Esophagus muscularis mucosa (tissue), 4 donors: Measurements from ENCODE around the gene MDM2. TPM values are rescaled to one million over a fixed set of nuclear protein-coding genes. Genes with fewer than 3 reads are reported as not detected.

Experiments used
- DNase-seq: peaks from one replicate; pipeline ENCODE4 v3.0.0-alpha.2; 2017; ENCODE audit errors: extremely low spot score
- H3K27ac ChIP-seq, 4 donors: fragments of 200-600 bp; sonication (generic); replicated peaks in 1 of 4; 1 replicate in 3 of 4; 2 replicates in 1 of 4; pipeline ENCODE4 v1.5.1; 2016 to 2019; ENCODE audit warnings: mild to moderate bottlenecking in 1 of 4
- H3K27me3 ChIP-seq, 4 donors: fragments of 200-600 bp; sonication (generic); one replicate each; pipeline versions ENCODE4 v1.5.1 to v1.6.0; 2016 to 2019
- H3K36me3 ChIP-seq, 4 donors: fragments of 200-600 bp; sonication (generic); one replicate each; pipeline ENCODE4 v1.5.1; 2016 to 2019
- H3K4me1 ChIP-seq, 4 donors: fragments of 200-600 bp; sonication (generic); one replicate each; pipeline ENCODE4 v1.5.1; 2016 to 2019
- H3K4me3 ChIP-seq, 4 donors: fragments of 200-600 bp; sonication (generic); 1 replicate in 2 of 4; 2 replicates in 2 of 4; pipeline ENCODE4 v1.5.1; 2016 to 2019; ENCODE audit warnings: mild to moderate bottlenecking in 4 of 4, moderate library complexity in 1 of 4
- H3K9me3 ChIP-seq, 4 donors: fragments of 200-600 bp; sonication (generic); 1 replicate in 3 of 4; 2 replicates in 1 of 4; pipeline ENCODE4 v1.5.1; 2016 to 2019
- CTCF ChIP-seq, 3 experiments: fragments of 200-600 bp in 2 of 3; fragments of 450-650 bp in 1 of 3; sonication (generic) in 2 of 3; IDR thresholded peaks; one replicate each; pipeline ENCODE4 v1.5.1; 2017 to 2019; ENCODE audit warnings: antibody characterized with exemption in 3 of 3, mild to moderate bottlenecking in 2 of 3, moderate library complexity in 1 of 3
- EP300 ChIP-seq: sonication (generic); formaldehyde crosslinking; IDR thresholded peaks from one replicate; pipeline ENCODE4 v1.6.1; 2017; ENCODE audit warnings: antibody characterized with exemption
- POLR2A ChIP-seq: fragments of 450-650 bp; IDR thresholded peaks from one replicate; pipeline ENCODE4 v1.6.1; 2017; ENCODE audit warnings: antibody characterized with exemption, moderate library complexity, mild to moderate bottlenecking, low read depth
- POLR2AphosphoS5 ChIP-seq, 2 donors: sonication (generic); formaldehyde crosslinking; IDR thresholded peaks; one replicate each; pipeline ENCODE4 v1.6.1; 2017; ENCODE audit warnings: antibody characterized with exemption in 2 of 2
- WGBS: methylation state at CpG from one replicate; pipeline ENCODE4 v1.1.5; 2018; 5-methylcytosine and 5-hydroxymethylcytosine counted together
- intact Hi-C: fragments of 100-400 bp; cut with DNase I; formaldehyde crosslinking; loops from one replicate; pipeline ENCODE4 v1.15.1; 2023
- total RNA-seq, 4 donors: library from RNA; depleted of rRNA; stranded (reverse); fragments of >200 nt; gene quantifications; one replicate each; pipeline versions ENCODE4 v1.1.0 to v1.2.1, GENCODE V29; 2016

Gene MDM2
- total RNA-seq, 4 donors from 2014 or later: 33.3 to 47.2 (median 40.0) TPM

GRCh38 chr12:68784015-68784414, 24.0 kb upstream of the MDM2 start:
- 77% methylated on average over 8 of the region's 8 CpGs for WGBS
- no peak overlapping the region for H3K27ac ChIP-seq
- intact Hi-C loops: no loop called here

GRCh38 chr12:68785358-68785757, 22.6 kb upstream of the MDM2 start:
- DNase-seq: no peak
- intact Hi-C loops: no loop called here
- 82% methylated on average over 2 of the region's 2 CpGs for WGBS
- no peaks in the 10 kb centered on the region for H3K27me3 ChIP-seq
- H3K36me3 ChIP-seq: no peaks in the 10 kb centered on the region
- TF ChIP-seq EP300 (no peak), CTCF (IDR thresholded peaks at IDR 0.05) (no peak), POLR2AphosphoS5 (IDR thresholded peaks at IDR 0.05) (no peak), POLR2A (no peak)
- H3K9me3 ChIP-seq: no peaks in the 10 kb centered on the region
- no peak overlapping the region for H3K4me3 ChIP-seq
- peaks cover 0 to 11% (median 8%) of the 10 kb centered on the region in 4 donors for H3K4me1 ChIP-seq
- H3K27ac ChIP-seq: peak overlapping the region in 2 of 4 donors; percentile 4 to 11

More at GRCh38 chr12:68784015-68784414, 24.0 kb upstream of the MDM2 start:
- H3K36me3 ChIP-seq: no peaks in the 10 kb centered on the region
- no peak for DNase-seq
- H3K27me3 ChIP-seq: no peaks in the 10 kb centered on the region
- peaks cover 0 to 11% (median 8%) of the 10 kb centered on the region in 4 donors for H3K4me1 ChIP-seq
- no peaks in the 10 kb centered on the region for H3K9me3 ChIP-seq
- TF ChIP-seq EP300 (no peak), CTCF (IDR thresholded peaks at IDR 0.05) (no peak), POLR2AphosphoS5 (IDR thresholded peaks at IDR 0.05) (no peak), POLR2A (no peak)
- no peak overlapping the region for H3K4me3 ChIP-seq

- H3K27me3 ChIP-seq: no peaks in the 10 kb centered on the region
- H3K9me3 ChIP-seq: no peaks in the 10 kb centered on the region
- DNase-seq: no peak
- intact Hi-C loops: no loop called here
- no peak overlapping the region for H3K4me3 ChIP-seq
- H3K27ac ChIP-seq: no peak overlapping the region
- peaks cover 0 to 11% (median 8%) of the 10 kb centered on the region in 4 donors for H3K4me1 ChIP-seq
- H3K36me3 ChIP-seq: no peaks in the 10 kb centered on the region
- no peak for TF ChIP-seq EP300
- no peak for TF ChIP-seq CTCF (IDR thresholded peaks at IDR 0.05)
- TF ChIP-seq POLR2A: no peak
- TF ChIP-seq POLR2AphosphoS5 (IDR thresholded peaks at IDR 0.05): no peak
- 92% methylated on average over 5 of the region's 5 CpGs for WGBS
Observed at GRCh38 chr12:68785823-68786222, 22.2 kb upstream of the MDM2 start.

- H3K9me3 ChIP-seq: no peaks in the 10 kb centered on the region
- 77% methylated on average over 2 of the region's 2 CpGs for WGBS
- DNase-seq: no peak
- no peaks in the 10 kb centered on the region for H3K36me3 ChIP-seq
- H3K27ac ChIP-seq: peak overlapping the region in 3 of 4 donors; percentile 37 to 64 (median 48)
- no peak overlapping the region for H3K4me3 ChIP-seq
- intact Hi-C loops: no loop called here
- no peak for TF ChIP-seq EP300
- TF ChIP-seq POLR2A: no peak
- TF ChIP-seq CTCF (IDR thresholded peaks at IDR 0.05): no peak
- no peak for TF ChIP-seq POLR2AphosphoS5 (IDR thresholded peaks at IDR 0.05)
- H3K27me3 ChIP-seq: no peaks in the 10 kb centered on the region
- peaks cover 0 to 11% (median 8%) of the 10 kb centered on the region in 4 donors for H3K4me1 ChIP-seq
Observed at GRCh38 chr12:68786929-68787328, 21.0 kb upstream of the MDM2 start.

GRCh38 chr12:68788554-68789143, 19.3 kb upstream of the MDM2 start:
- H3K27ac ChIP-seq: no peak overlapping the region
- no peak overlapping the region for H3K4me3 ChIP-seq
- intact Hi-C loops: no loop called here
- no peaks in the 10 kb centered on the region for H3K27me3 ChIP-seq
- H3K9me3 ChIP-seq: no peaks in the 10 kb centered on the region
- no peak for TF ChIP-seq POLR2A
- DNase-seq: no peak
- no peaks in the 10 kb centered on the region for H3K36me3 ChIP-seq
- H3K4me1 ChIP-seq: peaks cover 0 to 11% (median 8%) of the 10 kb centered on the region in 4 donors
- 93% methylated on average over 3 of the region's 3 CpGs for WGBS
